ENCODE data around the gene SPECC1L.

GRCh38 chr22:24440718-24441405 is 170.2 kb downstream of the SPECC1L start:
- no peak for TF ChIP-seq EGR1 (IDR thresholded peaks at IDR 0.05)
- no peak for TF ChIP-seq YY1 (IDR thresholded peaks at IDR 0.05; ENCODE audit: low read depth)
- no peak for TF ChIP-seq EP300 (IDR thresholded peaks at IDR 0.05; ENCODE audit: borderline replicate concordance)
- TF ChIP-seq MAX (IDR thresholded peaks at IDR 0.05), result no peak
- TF ChIP-seq TCF12 (IDR thresholded peaks at IDR 0.05; ENCODE audit: low read depth), result no peak
- no peak for TF ChIP-seq RAD21 (IDR thresholded peaks at IDR 0.05; ENCODE audit: low read depth)
- TF ChIP-seq CEBPB (IDR thresholded peaks at IDR 0.05), result no peak
- no peak for TF ChIP-seq TAF1 (IDR thresholded peaks at IDR 0.05; ENCODE audit: low read depth)
- no peak for TF ChIP-seq TEAD4 (IDR thresholded peaks at IDR 0.05)
